PC-3 (cell line): ENCODE results near the gene POLR2E. TPM values are rescaled to one million over a fixed set of nuclear protein-coding genes. Genes with fewer than 3 reads are reported as not detected.

Experiments
- ATAC-seq: fragments of 200-7000 bp; cut with Tn5 transposase; 2 replicates; pipeline ENCODE4 v1.9.1; 2020; ENCODE audit warnings: mild to moderate bottlenecking, moderate library complexity
- BruUV-seq: library from RNA; stranded (reverse); fragments of 400-500 nt; replicated peaks from 2 replicates; lab custom pipeline; 2021; lab: Mats Ljungman, UMichigan
- CTCF ChIA-PET: fragments of 300-600 bp; sonication (Branson Sonifier 250); formaldehyde crosslinking; loops from one replicate; lab custom pipeline; 2022; ENCODE audit warnings: antibody characterized with exemption; lab: Charles Lee
- POLR2A ChIA-PET: fragments of 300-600 bp; sonication (Branson Sonifier 250); formaldehyde crosslinking; loops from one replicate; lab custom pipeline; 2022; ENCODE audit warnings: antibody characterized with exemption; ENCODE audit not compliant: unreplicated experiment; lab: Charles Lee
- DNase-seq: peaks from one replicate; pipeline ENCODE4 v3.0.0-alpha.2; 2015
- H2AFZ ChIP-seq: fragments of 300-600 bp; sonication (generic); 2 replicates; pipeline ENCODE4 v1.6.0; 2016; ENCODE audit warnings: antibody characterized with exemption, low read length
- H3F3A ChIP-seq: fragments of 300-600 bp; sonication (generic); one replicate; pipeline ENCODE4 v1.6.0; 2017; ENCODE audit warnings: antibody characterized with exemption, low read length, control low read depth, mild to moderate bottlenecking; ENCODE audit not compliant: unreplicated experiment
- H3K27ac ChIP-seq: fragments of 300-600 bp; sonication (generic); 2 replicates; pipeline ENCODE4 v1.5.1; 2016; ENCODE audit warnings: mild to moderate bottlenecking, low read length
- H3K27me3 ChIP-seq: fragments of 300-600 bp; sonication (generic); 2 replicates; pipeline ENCODE4 v1.6.1; 2016; ENCODE audit warnings: low read length, mixed read lengths
- H3K36me3 ChIP-seq: fragments of 300-600 bp; sonication (generic); 2 replicates; pipeline ENCODE4 v1.6.1; 2016; ENCODE audit warnings: low read depth, mixed run types, low read length, mixed read lengths
- H3K4me1 ChIP-seq: fragments of 300-600 bp; sonication (generic); 2 replicates; pipeline ENCODE4 v1.5.1; 2016; ENCODE audit warnings: low read length; ENCODE audit not compliant: insufficient read depth
- H3K4me2 ChIP-seq: fragments of 300-600 bp; sonication (generic); 2 replicates; pipeline ENCODE4 v1.6.0; 2016; ENCODE audit warnings: low read length
- H3K4me3 ChIP-seq: fragments of 300-600 bp; sonication (generic); 2 replicates; pipeline ENCODE4 v1.5.1; 2016; ENCODE audit warnings: mild to moderate bottlenecking, low read length, mixed read lengths
- H3K79me2 ChIP-seq: fragments of 300-600 bp; sonication (generic); 2 replicates; pipeline ENCODE4 v1.6.1; 2017; ENCODE audit warnings: low read length, mixed read lengths
- H3K9ac ChIP-seq: fragments of 300-600 bp; sonication (generic); 2 replicates; pipeline ENCODE4 v1.6.0; 2016; ENCODE audit warnings: mild to moderate bottlenecking, low read length
- H3K9me2 ChIP-seq: fragments of 300-600 bp; sonication (generic); replicated peaks from 2 replicates; pipeline ENCODE4 v1.6.1; 2016; ENCODE audit warnings: mixed run types, low read length, mixed read lengths
- H3K9me3 ChIP-seq: fragments of 300-600 bp; sonication (generic); 2 replicates; pipeline ENCODE4 v1.6.1; 2016; ENCODE audit warnings: low read length, mixed read lengths
- H4K20me1 ChIP-seq: fragments of 300-600 bp; sonication (generic); 2 replicates; pipeline ENCODE4 v1.6.1; 2016; ENCODE audit warnings: low read length, mixed read lengths
- EZH2 ChIP-seq: fragments of 300-600 bp; sonication (generic); IDR thresholded peaks from one replicate; pipeline ENCODE4 v1.6.1; 2017; ENCODE audit warnings: antibody characterized with exemption, mild to moderate bottlenecking, low read length; ENCODE audit not compliant: unreplicated experiment
- EZH2phosphoT487 ChIP-seq: fragments of 300-600 bp; sonication (generic); IDR thresholded peaks from 2 replicates; pipeline ENCODE4 v1.6.1; 2018; ENCODE audit warnings: mild to moderate bottlenecking, antibody characterized with exemption, low read length, borderline replicate concordance
- intact Hi-C: fragments of 100-400 bp; cut with micrococcal nuclease; formaldehyde crosslinking; loops from 2 replicates; pipeline ENCODE4 v1.9.0; 2023
- total RNA-seq: library from RNA; depleted of rRNA; stranded (reverse); fragments of >200 nt; gene quantifications from 2 replicates; pipeline ENCODE4 v1.2.3, GENCODE V29; 2014
- TF ChIP-seq, protein P1 (sequence below): fragments of 300-600 bp; sonication (generic); conservative IDR thresholded peaks from 2 replicates; pipeline ENCODE4 v1.5.1; 2017; ENCODE audit warnings: antibody characterized with exemption, low read depth, mild to moderate bottlenecking, low read length

POLR2E gene
- total RNA-seq, 1 experiment from 2014 or later = 375 TPM

DNA sequence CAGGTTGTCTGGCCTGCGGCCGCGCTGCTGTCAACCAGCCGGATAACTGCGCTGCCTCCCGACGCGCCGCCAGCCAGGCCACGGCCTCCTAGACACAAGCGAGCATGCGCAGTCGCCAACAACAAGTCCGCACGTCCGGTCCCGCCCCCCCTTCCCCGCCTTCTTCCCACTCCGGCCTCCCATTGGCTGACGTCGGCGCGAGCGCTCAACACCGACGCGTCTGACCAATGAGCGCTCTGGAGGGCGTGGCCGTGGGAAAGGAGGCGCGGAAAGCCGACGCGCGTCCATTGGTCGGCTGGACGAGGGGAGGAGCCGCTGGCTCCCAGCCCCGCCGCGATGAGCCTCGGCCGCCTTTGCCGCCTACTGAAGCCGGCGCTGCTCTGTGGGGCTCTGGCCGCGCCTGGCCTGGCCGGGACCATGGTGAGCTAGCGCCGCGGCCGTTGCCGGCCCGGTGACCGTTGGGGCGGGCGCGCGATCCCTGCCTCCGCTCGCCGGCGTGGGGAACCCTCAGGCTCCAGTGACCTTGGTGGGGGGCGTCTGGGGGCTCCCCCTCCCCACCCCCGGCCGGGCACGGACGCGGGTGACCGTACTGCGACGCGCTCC is 8.6 kb upstream of the POLR2E start, which contains the start of gene GPX4:
Gene GPX4 (plus strand): TSS at position 287 of the 603 bp plus-strand sequence. CDS start 50 bp downstream, at position 337.
- H3K9me2 ChIP-seq = no peaks in the 10 kb centered on the region
- H3K4me1 ChIP-seq = peaks cover 31% of the 10 kb centered on the region
- TF ChIP-seq, protein P1, sequence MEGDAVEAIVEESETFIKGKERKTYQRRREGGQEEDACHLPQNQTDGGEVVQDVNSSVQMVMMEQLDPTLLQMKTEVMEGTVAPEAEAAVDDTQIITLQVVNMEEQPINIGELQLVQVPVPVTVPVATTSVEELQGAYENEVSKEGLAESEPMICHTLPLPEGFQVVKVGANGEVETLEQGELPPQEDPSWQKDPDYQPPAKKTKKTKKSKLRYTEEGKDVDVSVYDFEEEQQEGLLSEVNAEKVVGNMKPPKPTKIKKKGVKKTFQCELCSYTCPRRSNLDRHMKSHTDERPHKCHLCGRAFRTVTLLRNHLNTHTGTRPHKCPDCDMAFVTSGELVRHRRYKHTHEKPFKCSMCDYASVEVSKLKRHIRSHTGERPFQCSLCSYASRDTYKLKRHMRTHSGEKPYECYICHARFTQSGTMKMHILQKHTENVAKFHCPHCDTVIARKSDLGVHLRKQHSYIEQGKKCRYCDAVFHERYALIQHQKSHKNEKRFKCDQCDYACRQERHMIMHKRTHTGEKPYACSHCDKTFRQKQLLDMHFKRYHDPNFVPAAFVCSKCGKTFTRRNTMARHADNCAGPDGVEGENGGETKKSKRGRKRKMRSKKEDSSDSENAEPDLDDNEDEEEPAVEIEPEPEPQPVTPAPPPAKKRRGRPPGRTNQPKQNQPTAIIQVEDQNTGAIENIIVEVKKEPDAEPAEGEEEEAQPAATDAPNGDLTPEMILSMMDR = no peak
- TF ChIP-seq EZH2phosphoT487 (no peak), EZH2 (no peak)
- H3K9ac ChIP-seq = peak within 1 kb of the TSS; percentile 83
- peak within 1 kb of the TSS; percentile 94 for H3K27ac ChIP-seq
- H4K20me1 ChIP-seq = peaks cover 3% of the 10 kb centered on the region; the same call in 1 of the 2 replicates
- peaks cover 6% of the 10 kb centered on the region; the same call in 1 of the 2 replicates for H3K79me2 ChIP-seq
- peak; percentile 61 for ATAC-seq
- H3K4me3 ChIP-seq = peak within 1 kb of the TSS; percentile 77
- no peak within 1 kb of the TSS for H2AFZ ChIP-seq
- no peaks in the 10 kb centered on the region; the same call in 1 of the 2 replicates for H3K36me3 ChIP-seq
- no peaks in the 10 kb centered on the region for H3K27me3 ChIP-seq
- ChIA-PET POLR2A (interaction anchor here (0.6 kb wide), 1 partner anchor 26 kb away, joined by 4 read pairs; no protein-coding TSS in a partner anchor), CTCF (interaction anchor here (0.6 kb wide), 3 partner anchors 10 to 593 kb away, joined by 3 to 15 read pairs (median 5); no protein-coding TSS in a partner anchor)
- peak within 1 kb of the TSS; percentile 90 for H3K4me2 ChIP-seq
- peak; percentile 98 for DNase-seq
- no TSS peak for BruUV-seq
- intact Hi-C loops = loop anchor here (5.0 to 10.0 kb wide), 3 partner anchors 37 to 77 kb away; partner anchors contain the start of genes ARHGAP45, CNN2 and SBNO2
- H3K9me3 ChIP-seq = no peaks in the 10 kb centered on the region
- H3F3A ChIP-seq = peaks cover 8% of the 10 kb centered on the region

DNA sequence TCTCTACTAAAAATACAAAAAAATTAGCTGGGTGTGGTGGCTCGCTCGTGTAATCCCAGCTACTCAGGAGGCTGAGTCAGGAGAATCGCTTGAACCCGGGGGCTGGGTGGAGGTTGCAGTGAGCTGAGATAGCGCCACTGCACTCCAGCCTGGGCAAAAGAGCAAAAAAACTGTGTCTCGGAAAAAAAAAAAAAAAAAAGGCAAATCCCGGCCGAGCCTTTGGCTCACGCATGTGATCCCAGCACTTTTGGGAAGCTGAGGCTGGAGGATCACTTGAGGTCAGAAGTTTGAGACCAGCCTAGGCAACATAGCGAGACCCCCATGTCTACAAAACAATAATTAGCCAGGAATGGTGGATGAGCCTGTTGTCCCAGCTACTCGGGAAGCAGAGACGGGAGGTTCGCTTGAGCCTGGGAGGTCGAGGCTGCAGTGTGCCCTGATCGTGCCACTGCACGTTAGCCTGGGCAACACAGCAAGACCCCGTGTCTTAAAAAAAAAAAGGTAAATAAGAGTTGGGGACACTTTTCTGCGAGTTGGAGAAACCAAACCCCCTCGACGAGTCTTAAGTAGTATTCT is 8.0 kb upstream of the POLR2E start:
- CTCF ChIA-PET = interaction anchor here (0.6 kb wide), 1 partner anchor 592 kb away, joined by 15 read pairs; no protein-coding TSS in a partner anchor
- peak overlapping the region; percentile 49 for H3K9ac ChIP-seq

More for the DNA sequence above, 8.0 kb upstream of the POLR2E start:
- Histone ChIP-seq H2AFZ (no peak overlapping the region), H3K4me1 (peaks cover 37% of the 10 kb centered on the region), H3K4me3 (peak overlapping the region; percentile 50; the same call in 1 of the 2 replicates), H3K9me2 (no peaks in the 10 kb centered on the region), H3K27me3 (no peaks in the 10 kb centered on the region), H3K27ac (peak overlapping the region; percentile 94), H3K79me2 (peaks cover 6% of the 10 kb centered on the region; the same call in 1 of the 2 replicates), H4K20me1 (peaks cover 3% of the 10 kb centered on the region; the same call in 1 of the 2 replicates), H3K4me2 (peak overlapping the region; percentile 66), H3F3A (peaks cover 8% of the 10 kb centered on the region), H3K36me3 (no peaks in the 10 kb centered on the region; the same call in 1 of the 2 replicates), H3K9me3 (no peaks in the 10 kb centered on the region)
- no peak for DNase-seq
- BruUV-seq = TSS peak; percentile 76
- POLR2A ChIA-PET = no interaction called here
- ATAC-seq = no peak
- TF ChIP-seq EZH2phosphoT487 = no peak
- TF ChIP-seq, protein P1 = no peak
- TF ChIP-seq EZH2 = no peak
- intact Hi-C loops = loop anchor here (5.0 to 10.0 kb wide), 3 partner anchors 36 to 76 kb away; partner anchors contain the start of genes ARHGAP45, CNN2 and SBNO2
